ENCODE results near the gene MYLIP. TPM values are rescaled to one million over a fixed set of nuclear protein-coding genes. Genes with fewer than 3 reads are reported as not detected.

MYLIP gene
- total and polyA plus RNA-seq, 2 of the 13 experiments (the other 11 are each of a cell fraction or from before 2014, with no cell fraction given) = 3.4 to 10.8 TPM

DNA sequence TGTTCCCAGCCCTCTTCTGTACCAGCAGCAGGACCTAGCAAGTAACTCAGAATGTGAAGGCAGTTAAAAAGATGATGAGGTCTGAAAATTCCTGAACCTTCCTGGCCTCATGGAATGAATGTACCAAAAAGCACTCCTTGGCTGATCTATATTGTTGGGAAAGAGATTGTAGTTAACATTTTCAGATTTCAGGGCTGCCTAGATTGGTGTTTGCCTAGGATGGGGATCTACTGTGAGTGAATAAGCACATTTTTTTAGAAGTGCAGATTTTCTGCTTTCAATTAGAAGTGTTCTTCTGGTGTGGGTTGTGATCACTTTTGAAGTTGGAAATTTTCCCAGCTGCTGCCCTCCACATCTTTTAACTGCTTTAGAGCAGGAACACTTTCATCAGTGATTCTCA, 6.2 kb downstream of the MYLIP start:
- no peak for DNase-seq (ENCODE audit: low spot score)
- H3K4me3 ChIP-seq (replicated peaks in 1 of 3; ENCODE audit: insufficient read depth in 1 of 3, low read depth in 2 of 3, low read length in 3 of 3) = no peak overlapping the region
- ChIA-PET POLR2A (no interaction called here), CTCF (ENCODE audit: low intra/inter-chr PET ratio, low total read pairs) (no interaction called here)
- H3K9me3 ChIP-seq (ENCODE audit: low read length) = no peaks in the 10 kb centered on the region
- H3K4me2 ChIP-seq (ENCODE audit: low read depth, low read length) = no peak overlapping the region
- intact Hi-C loops (cut with micrococcal nuclease; ENCODE audit: unreplicated experiment) = no loop called here
- H3K4me1 ChIP-seq (ENCODE audit: insufficient read depth, low read length) = peaks cover 22% of the 10 kb centered on the region
- in situ Hi-C loops (cut with HindIII; ENCODE audit: extremely low pct_ligation_motif_present, low pct_unique_long_range_greater_than_20kb) = no loop called here
- H3K27me3 ChIP-seq (ENCODE audit: control insufficient read depth in 1 of 2, insufficient read depth in 2 of 2, low read length in 2 of 2) = no peaks in the 10 kb centered on the region
- H2AFZ ChIP-seq (ENCODE audit: low read length) = no peak overlapping the region
- no peak overlapping the region for H3K9ac ChIP-seq (ENCODE audit: insufficient read depth, low read depth, low read length)
- no peaks in the 10 kb centered on the region; a peak in 1 of 5 replicates for H3K36me3 ChIP-seq (replicated peaks in 1 of 2; ENCODE audit: control insufficient read depth in 1 of 2, insufficient read depth in 2 of 2, low read length in 2 of 2)
- TF ChIP-seq EZH2 (conservative IDR thresholded peaks at IDR 0.05; ENCODE audit: low read depth, low read length) = no peak
- TF ChIP-seq, protein P1, sequence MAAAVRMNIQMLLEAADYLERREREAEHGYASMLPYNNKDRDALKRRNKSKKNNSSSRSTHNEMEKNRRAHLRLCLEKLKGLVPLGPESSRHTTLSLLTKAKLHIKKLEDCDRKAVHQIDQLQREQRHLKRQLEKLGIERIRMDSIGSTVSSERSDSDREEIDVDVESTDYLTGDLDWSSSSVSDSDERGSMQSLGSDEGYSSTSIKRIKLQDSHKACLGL (CRISPR knock-in tag; IDR thresholded peaks at IDR 0.05) = no peak
- no peak for TF ChIP-seq CHD4 (IDR thresholded peaks at IDR 0.05; ENCODE audit: borderline replicate concordance, low read length)
- TF ChIP-seq CCDC6 (CRISPR knock-in tag; IDR thresholded peaks at IDR 0.05) = no peak
- no peak for TF ChIP-seq GPN1 (CRISPR knock-in tag; IDR thresholded peaks at IDR 0.05; ENCODE audit: borderline replicate concordance)
- TF ChIP-seq, protein P2, sequence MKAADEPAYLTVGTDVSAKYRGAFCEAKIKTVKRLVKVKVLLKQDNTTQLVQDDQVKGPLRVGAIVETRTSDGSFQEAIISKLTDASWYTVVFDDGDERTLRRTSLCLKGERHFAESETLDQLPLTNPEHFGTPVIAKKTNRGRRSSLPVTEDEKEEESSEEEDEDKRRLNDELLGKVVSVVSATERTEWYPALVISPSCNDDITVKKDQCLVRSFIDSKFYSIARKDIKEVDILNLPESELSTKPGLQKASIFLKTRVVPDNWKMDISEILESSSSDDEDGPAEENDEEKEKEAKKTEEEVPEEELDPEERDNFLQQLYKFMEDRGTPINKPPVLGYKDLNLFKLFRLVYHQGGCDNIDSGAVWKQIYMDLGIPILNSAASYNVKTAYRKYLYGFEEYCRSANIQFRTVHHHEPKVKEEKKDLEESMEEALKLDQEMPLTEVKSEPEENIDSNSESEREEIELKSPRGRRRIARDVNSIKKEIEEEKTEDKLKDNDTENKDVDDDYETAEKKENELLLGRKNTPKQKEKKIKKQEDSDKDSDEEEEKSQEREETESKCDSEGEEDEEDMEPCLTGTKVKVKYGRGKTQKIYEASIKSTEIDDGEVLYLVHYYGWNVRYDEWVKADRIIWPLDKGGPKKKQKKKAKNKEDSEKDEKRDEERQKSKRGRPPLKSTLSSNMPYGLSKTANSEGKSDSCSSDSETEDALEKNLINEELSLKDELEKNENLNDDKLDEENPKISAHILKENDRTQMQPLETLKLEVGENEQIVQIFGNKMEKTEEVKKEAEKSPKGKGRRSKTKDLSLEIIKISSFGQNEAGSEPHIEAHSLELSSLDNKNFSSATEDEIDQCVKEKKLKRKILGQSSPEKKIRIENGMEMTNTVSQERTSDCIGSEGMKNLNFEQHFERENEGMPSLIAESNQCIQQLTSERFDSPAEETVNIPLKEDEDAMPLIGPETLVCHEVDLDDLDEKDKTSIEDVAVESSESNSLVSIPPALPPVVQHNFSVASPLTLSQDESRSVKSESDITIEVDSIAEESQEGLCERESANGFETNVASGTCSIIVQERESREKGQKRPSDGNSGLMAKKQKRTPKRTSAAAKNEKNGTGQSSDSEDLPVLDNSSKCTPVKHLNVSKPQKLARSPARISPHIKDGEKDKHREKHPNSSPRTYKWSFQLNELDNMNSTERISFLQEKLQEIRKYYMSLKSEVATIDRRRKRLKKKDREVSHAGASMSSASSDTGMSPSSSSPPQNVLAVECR (CRISPR knock-in tag; IDR thresholded peaks at IDR 0.05; ENCODE audit: borderline replicate concordance) = no peak
- TF ChIP-seq NR2F6 (IDR thresholded peaks at IDR 0.05) = no peak
- no peak for TF ChIP-seq NR2F6 (CRISPR knock-in tag; IDR thresholded peaks at IDR 0.05)
- TF ChIP-seq, protein P3, sequence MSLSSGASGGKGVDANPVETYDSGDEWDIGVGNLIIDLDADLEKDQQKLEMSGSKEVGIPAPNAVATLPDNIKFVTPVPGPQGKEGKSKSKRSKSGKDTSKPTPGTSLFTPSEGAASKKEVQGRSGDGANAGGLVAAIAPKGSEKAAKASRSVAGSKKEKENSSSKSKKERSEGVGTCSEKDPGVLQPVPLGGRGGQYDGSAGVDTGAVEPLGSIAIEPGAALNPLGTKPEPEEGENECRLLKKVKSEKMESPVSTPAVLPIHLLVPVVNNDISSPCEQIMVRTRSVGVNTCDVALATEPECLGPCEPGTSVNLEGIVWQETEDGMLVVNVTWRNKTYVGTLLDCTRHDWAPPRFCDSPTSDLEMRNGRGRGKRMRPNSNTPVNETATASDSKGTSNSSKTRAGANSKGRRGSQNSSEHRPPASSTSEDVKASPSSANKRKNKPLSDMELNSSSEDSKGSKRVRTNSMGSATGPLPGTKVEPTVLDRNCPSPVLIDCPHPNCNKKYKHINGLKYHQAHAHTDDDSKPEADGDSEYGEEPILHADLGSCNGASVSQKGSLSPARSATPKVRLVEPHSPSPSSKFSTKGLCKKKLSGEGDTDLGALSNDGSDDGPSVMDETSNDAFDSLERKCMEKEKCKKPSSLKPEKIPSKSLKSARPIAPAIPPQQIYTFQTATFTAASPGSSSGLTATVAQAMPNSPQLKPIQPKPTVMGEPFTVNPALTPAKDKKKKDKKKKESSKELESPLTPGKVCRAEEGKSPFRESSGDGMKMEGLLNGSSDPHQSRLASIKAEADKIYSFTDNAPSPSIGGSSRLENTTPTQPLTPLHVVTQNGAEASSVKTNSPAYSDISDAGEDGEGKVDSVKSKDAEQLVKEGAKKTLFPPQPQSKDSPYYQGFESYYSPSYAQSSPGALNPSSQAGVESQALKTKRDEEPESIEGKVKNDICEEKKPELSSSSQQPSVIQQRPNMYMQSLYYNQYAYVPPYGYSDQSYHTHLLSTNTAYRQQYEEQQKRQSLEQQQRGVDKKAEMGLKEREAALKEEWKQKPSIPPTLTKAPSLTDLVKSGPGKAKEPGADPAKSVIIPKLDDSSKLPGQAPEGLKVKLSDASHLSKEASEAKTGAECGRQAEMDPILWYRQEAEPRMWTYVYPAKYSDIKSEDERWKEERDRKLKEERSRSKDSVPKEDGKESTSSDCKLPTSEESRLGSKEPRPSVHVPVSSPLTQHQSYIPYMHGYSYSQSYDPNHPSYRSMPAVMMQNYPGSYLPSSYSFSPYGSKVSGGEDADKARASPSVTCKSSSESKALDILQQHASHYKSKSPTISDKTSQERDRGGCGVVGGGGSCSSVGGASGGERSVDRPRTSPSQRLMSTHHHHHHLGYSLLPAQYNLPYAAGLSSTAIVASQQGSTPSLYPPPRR (CRISPR knock-in tag; IDR thresholded peaks at IDR 0.05; ENCODE audit: borderline replicate concordance) = no peak
- TF ChIP-seq MTF1 (CRISPR knock-in tag; IDR thresholded peaks at IDR 0.05) = no peak
- no peak for TF ChIP-seq HOXA7 (CRISPR knock-in tag; IDR thresholded peaks at IDR 0.05)
- no peak for TF ChIP-seq ZNF746 (CRISPR knock-in tag; IDR thresholded peaks at IDR 0.05)
- no peak for TF ChIP-seq NCOA2 (CRISPR knock-in tag; IDR thresholded peaks at IDR 0.05)
- no peak for TF ChIP-seq ZNF644 (CRISPR knock-in tag; IDR thresholded peaks at IDR 0.05; ENCODE audit: low read depth)
- no peak for TF ChIP-seq ZNF713 (CRISPR knock-in tag; IDR thresholded peaks at IDR 0.05)
- TF ChIP-seq CBFB (CRISPR knock-in tag; IDR thresholded peaks at IDR 0.05) = no peak
- no peak for TF ChIP-seq SIN3B (IDR thresholded peaks at IDR 0.05; ENCODE audit: low read length)
- no peak for TF ChIP-seq ZNF460 (CRISPR knock-in tag; IDR thresholded peaks at IDR 0.05; ENCODE audit: borderline replicate concordance)
- no peak for TF ChIP-seq KLF6 (CRISPR knock-in tag; IDR thresholded peaks at IDR 0.05)
- TF ChIP-seq ISX (CRISPR knock-in tag; conservative IDR thresholded peaks at IDR 0.05) = no peak
- no peaks in the 10 kb centered on the region for H4K20me1 ChIP-seq (ENCODE audit: insufficient read depth, low read length)
- BruUV-seq (replicated peaks) = no TSS peak
- H3K79me2 ChIP-seq (ENCODE audit: insufficient read depth, low read length) = no peaks in the 10 kb centered on the region
- no peak for ATAC-seq
- H3K27ac ChIP-seq (ENCODE audit: extremely low read length, insufficient read depth, low read length) = no peak overlapping the region
- FAIRE-seq = no peak
